Ishikawa (cell line): ENCODE measurements around the gene RNF111.
"Not testable (repeated sequence)": the region's sequence is repeated elsewhere in the genome, so short reads cannot be mapped to it uniquely, and the experiment has no call there.

ENCODE experiments used
- CREB1 ChIP-seq: IDR thresholded peaks from 2 replicates; pipeline ENCODE4 v1.6.1; 2012; ENCODE audit warnings: low read depth
- EP300 ChIP-seq: IDR thresholded peaks from 2 replicates; pipeline ENCODE4 v1.6.1; 2012; ENCODE audit warnings: borderline replicate concordance
- FOXM1 ChIP-seq: IDR thresholded peaks from 2 replicates; pipeline ENCODE4 v1.6.1; 2012; ENCODE audit warnings: low read depth, borderline replicate concordance
- RAD21 ChIP-seq: IDR thresholded peaks from 2 replicates; pipeline ENCODE4 v1.6.1; 2012; ENCODE audit warnings: low read depth
- TCF12 ChIP-seq: IDR thresholded peaks from 2 replicates; pipeline ENCODE4 v1.6.1; 2012; ENCODE audit warnings: low read depth
- TF ChIP-seq, protein P1 (sequence below): IDR thresholded peaks from 2 replicates; pipeline ENCODE4 v1.6.1; 2012; ENCODE audit warnings: low read depth, mild to moderate bottlenecking
- TF ChIP-seq, protein P2 (sequence below): IDR thresholded peaks from 2 replicates; pipeline ENCODE4 v1.6.1; 2012

DNA sequence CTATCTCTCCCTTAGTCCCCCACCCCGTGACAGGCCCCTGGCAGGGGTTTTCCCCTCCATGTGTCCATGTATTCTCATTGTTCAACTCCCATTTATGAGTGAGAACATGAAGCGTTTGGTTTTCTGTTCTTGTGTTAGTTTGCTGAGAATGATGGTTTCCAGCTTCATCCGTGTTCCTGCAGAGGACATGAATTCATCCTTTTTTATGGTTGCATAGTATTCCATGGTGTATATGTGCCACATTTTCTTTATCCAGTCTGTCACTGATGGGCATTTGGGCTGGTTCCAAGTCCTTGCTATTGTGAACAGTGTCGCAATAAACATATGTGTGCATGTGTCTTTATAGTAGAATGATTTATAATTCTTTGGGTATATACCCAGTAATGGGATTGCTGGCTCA lies 138.2 kb downstream of the RNF111 start:
- TF ChIP-seq CREB1, TCF12, RAD21, EP300, FOXM1: not testable (repeated sequence)
- TF ChIP-seq, protein P1, sequence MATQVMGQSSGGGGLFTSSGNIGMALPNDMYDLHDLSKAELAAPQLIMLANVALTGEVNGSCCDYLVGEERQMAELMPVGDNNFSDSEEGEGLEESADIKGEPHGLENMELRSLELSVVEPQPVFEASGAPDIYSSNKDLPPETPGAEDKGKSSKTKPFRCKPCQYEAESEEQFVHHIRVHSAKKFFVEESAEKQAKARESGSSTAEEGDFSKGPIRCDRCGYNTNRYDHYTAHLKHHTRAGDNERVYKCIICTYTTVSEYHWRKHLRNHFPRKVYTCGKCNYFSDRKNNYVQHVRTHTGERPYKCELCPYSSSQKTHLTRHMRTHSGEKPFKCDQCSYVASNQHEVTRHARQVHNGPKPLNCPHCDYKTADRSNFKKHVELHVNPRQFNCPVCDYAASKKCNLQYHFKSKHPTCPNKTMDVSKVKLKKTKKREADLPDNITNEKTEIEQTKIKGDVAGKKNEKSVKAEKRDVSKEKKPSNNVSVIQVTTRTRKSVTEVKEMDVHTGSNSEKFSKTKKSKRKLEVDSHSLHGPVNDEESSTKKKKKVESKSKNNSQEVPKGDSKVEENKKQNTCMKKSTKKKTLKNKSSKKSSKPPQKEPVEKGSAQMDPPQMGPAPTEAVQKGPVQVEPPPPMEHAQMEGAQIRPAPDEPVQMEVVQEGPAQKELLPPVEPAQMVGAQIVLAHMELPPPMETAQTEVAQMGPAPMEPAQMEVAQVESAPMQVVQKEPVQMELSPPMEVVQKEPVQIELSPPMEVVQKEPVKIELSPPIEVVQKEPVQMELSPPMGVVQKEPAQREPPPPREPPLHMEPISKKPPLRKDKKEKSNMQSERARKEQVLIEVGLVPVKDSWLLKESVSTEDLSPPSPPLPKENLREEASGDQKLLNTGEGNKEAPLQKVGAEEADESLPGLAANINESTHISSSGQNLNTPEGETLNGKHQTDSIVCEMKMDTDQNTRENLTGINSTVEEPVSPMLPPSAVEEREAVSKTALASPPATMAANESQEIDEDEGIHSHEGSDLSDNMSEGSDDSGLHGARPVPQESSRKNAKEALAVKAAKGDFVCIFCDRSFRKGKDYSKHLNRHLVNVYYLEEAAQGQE, result not testable (repeated sequence)
- TF ChIP-seq, protein P2, sequence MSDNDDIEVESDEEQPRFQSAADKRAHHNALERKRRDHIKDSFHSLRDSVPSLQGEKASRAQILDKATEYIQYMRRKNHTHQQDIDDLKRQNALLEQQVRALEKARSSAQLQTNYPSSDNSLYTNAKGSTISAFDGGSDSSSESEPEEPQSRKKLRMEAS, result not testable (repeated sequence)
